ENCODE results near the gene LDLRAD4.

DNA sequence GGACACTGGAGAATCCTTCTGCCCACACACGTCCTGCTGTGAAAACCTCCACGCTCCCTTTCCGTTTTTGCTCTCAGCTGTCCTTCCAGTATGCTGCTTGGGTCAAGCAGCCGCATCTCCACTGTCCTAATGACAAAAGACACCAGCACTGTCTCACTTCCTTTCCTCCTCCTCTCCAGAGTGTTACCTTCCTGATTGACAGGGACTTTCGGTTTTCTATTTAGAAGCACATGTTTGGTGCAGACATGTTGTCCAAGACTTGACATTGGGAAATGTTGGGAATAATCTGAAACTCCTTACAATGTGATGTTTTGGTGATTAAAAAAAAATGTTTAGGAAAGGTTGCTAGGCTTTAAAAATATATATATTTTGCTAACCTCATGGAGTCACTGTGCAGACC, 281.2 kb downstream of the LDLRAD4 start:
- TF ChIP-seq POLR2A (IDR thresholded peaks at IDR 0.05) (no peak), CTCF (IDR thresholded peaks at IDR 0.05) (no peak)
